ENCODE results near the gene LAMTOR2.

The LAMTOR2 gene

DNA sequence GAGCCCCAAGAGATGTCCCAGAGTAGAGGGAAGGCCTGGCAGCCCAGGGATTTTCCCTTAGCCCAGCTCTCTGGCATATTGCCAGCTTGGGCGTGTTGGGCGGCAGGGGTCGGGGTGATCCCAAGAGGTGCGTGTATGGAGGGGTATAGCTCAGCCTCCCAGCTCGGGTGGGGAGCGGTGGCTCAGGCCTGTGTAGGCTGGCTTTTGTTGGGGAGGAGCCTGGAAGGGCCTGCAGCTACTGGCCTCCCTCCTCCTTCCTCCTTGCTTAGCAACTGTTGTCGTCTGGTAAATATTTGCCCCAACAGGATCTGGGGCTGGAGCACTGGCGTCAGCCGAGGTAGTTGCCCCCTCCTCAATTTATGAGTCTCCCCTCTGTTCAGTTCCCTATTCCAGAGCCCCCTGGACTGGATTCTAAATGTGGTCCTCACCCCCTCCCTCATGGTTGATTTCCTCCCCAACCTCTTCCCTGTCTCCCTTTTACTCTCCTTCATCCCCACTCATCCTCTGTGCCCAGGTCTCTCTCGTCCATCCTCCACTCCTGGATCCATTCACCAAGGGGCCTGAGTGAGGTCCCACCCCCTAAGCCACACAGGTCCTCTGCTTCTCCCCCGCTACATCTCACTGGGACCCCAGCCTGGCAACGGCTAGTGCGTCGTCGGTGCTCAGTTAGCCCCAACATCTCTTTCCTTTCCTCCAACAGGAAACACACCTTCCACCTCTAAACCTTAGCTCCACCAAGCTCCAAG lies 49.7 kb downstream of the LAMTOR2 start:
- H2AFZ ChIP-seq (ENCODE audit: low read depth, low read length): no peak overlapping the region
- H3K23ac ChIP-seq (ENCODE audit: low read length in 2 of 2): peak overlapping the region in 1 of 2 experiments; percentile 76
- peak overlapping the region; percentile 33 for H2AK5ac ChIP-seq (ENCODE audit: low read length, severe bottlenecking)
- no peak overlapping the region for H2BK5ac ChIP-seq (ENCODE audit: low read depth, low read length, poor library complexity, severe bottlenecking)
- DNase-seq: peak; percentile 98
- H3K36me3 ChIP-seq (ENCODE audit: control insufficient read depth in 1 of 2, insufficient read depth in 2 of 2, low read depth in 1 of 2, low read length in 2 of 2): no peaks in the 10 kb centered on the region
- peak overlapping the region; percentile 92 to 99 for H2BK12ac ChIP-seq (ENCODE audit: low read length in 2 of 2)
- H3K9me3 ChIP-seq (ENCODE audit: control insufficient read depth, low read length): no peaks in the 10 kb centered on the region
- H3K4me2 ChIP-seq (ENCODE audit: low read length, poor library complexity, severe bottlenecking): no peak overlapping the region
- H3K9ac ChIP-seq (ENCODE audit: low read length): peak overlapping the region; percentile 99
- peak overlapping the region; percentile 93 for H4K8ac ChIP-seq (ENCODE audit: low read length)
- peak overlapping the region; percentile 82 for H2BK15ac ChIP-seq (ENCODE audit: low read depth, poor library complexity, severe bottlenecking)
- H3K14ac ChIP-seq (ENCODE audit: low read length in 2 of 2): peak overlapping the region in 1 of 2 experiments; percentile 19
- peaks cover 17% of the 10 kb centered on the region for H3K79me1 ChIP-seq (replicated peaks; ENCODE audit: low read length, poor library complexity, severe bottlenecking)
- peaks cover 45% of the 10 kb centered on the region for H3K4me1 ChIP-seq (ENCODE audit: control insufficient read depth, insufficient read depth, low read depth, low read length)
- H3K4me3 ChIP-seq (ENCODE audit: insufficient read depth in 1 of 2, low read depth in 1 of 2, low read length in 2 of 2): peak overlapping the region in 1 of 2 experiments; percentile 74
- no peak overlapping the region for H3K27ac ChIP-seq (ENCODE audit: low read length, poor library complexity, severe bottlenecking)
- H3K27me3 ChIP-seq (ENCODE audit: control insufficient read depth in 1 of 2, insufficient read depth in 1 of 2, low read length in 2 of 2): no peaks in the 10 kb centered on the region
- 33% methylated on average over 12 of the region's 15 CpGs for WGBS
- peak overlapping the region; percentile 75 to 95 for H3K4ac ChIP-seq (ENCODE audit: low read depth in 1 of 2, low read length in 2 of 2)
- peak overlapping the region; percentile 81 for H4K91ac ChIP-seq (ENCODE audit: low read length)
- peak overlapping the region; percentile 77 for H2BK120ac ChIP-seq (ENCODE audit: low read depth, low read length)
- H3K18ac ChIP-seq (ENCODE audit: low read depth in 1 of 2, low read length in 2 of 2): peak overlapping the region; percentile 85 to 94

GRCh38 chr1:156104861-156105832 lies 50.6 kb downstream of the LAMTOR2 start:
- H3K4me2 ChIP-seq (ENCODE audit: low read length, poor library complexity, severe bottlenecking): peak overlapping the region; percentile 61
- H3K36me3 ChIP-seq (ENCODE audit: control insufficient read depth in 1 of 2, insufficient read depth in 2 of 2, low read depth in 1 of 2, low read length in 2 of 2): no peaks in the 10 kb centered on the region
- H3K9ac ChIP-seq (ENCODE audit: low read length): peak overlapping the region; percentile 99
- DNase-seq: peak; percentile 92
- H3K14ac ChIP-seq (ENCODE audit: low read length in 2 of 2): peak overlapping the region in 1 of 2 experiments; percentile 78
- H4K91ac ChIP-seq (ENCODE audit: low read length): peak overlapping the region; percentile 30
- peak overlapping the region; percentile 9 for H4K8ac ChIP-seq (ENCODE audit: low read length)
- H2BK15ac ChIP-seq (ENCODE audit: low read depth, poor library complexity, severe bottlenecking): peak overlapping the region; percentile 55
- H2AK5ac ChIP-seq (ENCODE audit: low read length, severe bottlenecking): peak overlapping the region; percentile 2
- H2BK120ac ChIP-seq (ENCODE audit: low read depth, low read length): peak overlapping the region; percentile 69
- peak overlapping the region in 1 of 2 experiments; percentile 74 for H3K4me3 ChIP-seq (ENCODE audit: insufficient read depth in 1 of 2, low read depth in 1 of 2, low read length in 2 of 2)
- H3K27me3 ChIP-seq (ENCODE audit: control insufficient read depth in 1 of 2, insufficient read depth in 1 of 2, low read length in 2 of 2): no peaks in the 10 kb centered on the region
- H3K9me3 ChIP-seq (ENCODE audit: control insufficient read depth, low read length): no peaks in the 10 kb centered on the region
- peak overlapping the region; percentile 69 to 85 for H3K18ac ChIP-seq (ENCODE audit: low read depth in 1 of 2, low read length in 2 of 2)
- H2BK5ac ChIP-seq (ENCODE audit: low read depth, low read length, poor library complexity, severe bottlenecking): peak overlapping the region; percentile 63
- H3K27ac ChIP-seq (ENCODE audit: low read length, poor library complexity, severe bottlenecking): peak overlapping the region; percentile 93
- H2BK12ac ChIP-seq (ENCODE audit: low read length in 2 of 2): peak overlapping the region; percentile 51 to 92
- peak overlapping the region in 1 of 2 experiments; percentile 66 for H3K23ac ChIP-seq (ENCODE audit: low read length in 2 of 2)
- peaks cover 45% of the 10 kb centered on the region for H3K4me1 ChIP-seq (ENCODE audit: control insufficient read depth, insufficient read depth, low read depth, low read length)
- peaks cover 17% of the 10 kb centered on the region for H3K79me1 ChIP-seq (replicated peaks; ENCODE audit: low read length, poor library complexity, severe bottlenecking)
- 48% methylated on average over 8 of the region's 11 CpGs for WGBS
- peak overlapping the region; percentile 55 to 95 for H3K4ac ChIP-seq (ENCODE audit: low read depth in 1 of 2, low read length in 2 of 2)
- no peak overlapping the region for H2AFZ ChIP-seq (ENCODE audit: low read depth, low read length)

- Histone ChIP-seq H3K14ac (ENCODE audit: low read length in 2 of 2) (no peak overlapping the region), H3K4me2 (ENCODE audit: low read length, poor library complexity, severe bottlenecking) (peak overlapping the region; percentile 6), H3K9me3 (ENCODE audit: control insufficient read depth, low read length) (no peaks in the 10 kb centered on the region), H2BK5ac (ENCODE audit: low read depth, low read length, poor library complexity, severe bottlenecking) (no peak overlapping the region), H3K79me1 (replicated peaks; ENCODE audit: low read length, poor library complexity, severe bottlenecking) (peaks cover 19% of the 10 kb centered on the region), H3K4ac (ENCODE audit: low read depth in 1 of 2, low read length in 2 of 2) (peak overlapping the region; percentile 27 to 77), H3K27ac (ENCODE audit: low read length, poor library complexity, severe bottlenecking) (peak overlapping the region; percentile 33), H3K27me3 (ENCODE audit: control insufficient read depth in 1 of 2, insufficient read depth in 1 of 2, low read length in 2 of 2) (no peaks in the 10 kb centered on the region), H2AK5ac (ENCODE audit: low read length, severe bottlenecking) (peak overlapping the region; percentile 81), H3K4me3 (ENCODE audit: insufficient read depth in 1 of 2, low read depth in 1 of 2, low read length in 2 of 2) (peak overlapping the region in 1 of 2 experiments; percentile 40), H3K4me1 (ENCODE audit: control insufficient read depth, insufficient read depth, low read depth, low read length) (peaks cover 46% of the 10 kb centered on the region), H3K23ac (ENCODE audit: low read length in 2 of 2) (peak overlapping the region in 1 of 2 experiments; percentile 75), H2BK12ac (ENCODE audit: low read length in 2 of 2) (peak overlapping the region; percentile 96 to 98), H3K36me3 (ENCODE audit: control insufficient read depth in 1 of 2, insufficient read depth in 2 of 2, low read depth in 1 of 2, low read length in 2 of 2) (no peaks in the 10 kb centered on the region), H2AFZ (ENCODE audit: low read depth, low read length) (peak overlapping the region; percentile 18), H4K91ac (ENCODE audit: low read length) (peak overlapping the region; percentile 95), H2BK120ac (ENCODE audit: low read depth, low read length) (peak overlapping the region; percentile 94), H3K9ac (ENCODE audit: low read length) (peak overlapping the region; percentile 92), H2BK15ac (ENCODE audit: low read depth, poor library complexity, severe bottlenecking) (peak overlapping the region; percentile 54), H4K8ac (ENCODE audit: low read length) (peak overlapping the region; percentile 71), H3K18ac (ENCODE audit: low read depth in 1 of 2, low read length in 2 of 2) (peak overlapping the region; percentile 61 to 73)
- peak; percentile 81 for DNase-seq
- 27% methylated on average over 10 of the region's 14 CpGs for WGBS
Observed at GRCh38 chr1:156106624-156107488, 52.3 kb downstream of the LAMTOR2 start.
